ENCODE measurements around the gene F2RL1.
"Not testable (repeated sequence)": the region's sequence is repeated elsewhere in the genome, so short reads cannot be mapped to it uniquely, and the experiment has no call there.

Gene F2RL1

GRCh38 chr5:76808141-76808691 is 10.6 kb upstream of the F2RL1 start:
- DNase-seq, result no peak

- no peak for DNase-seq
Measured at GRCh38 chr5:76809141-76809540, 9.7 kb upstream of the F2RL1 start.

- no peak for DNase-seq
Measured at GRCh38 chr5:76810236-76810635, 8.6 kb upstream of the F2RL1 start.

- no peak for DNase-seq
Measured at GRCh38 chr5:76811214-76811613, 7.6 kb upstream of the F2RL1 start.

- not testable (repeated sequence) for DNase-seq
Measured at GRCh38 chr5:76812209-76812608, 6.6 kb upstream of the F2RL1 start.

- DNase-seq, result no peak
Measured at GRCh38 chr5:76813982-76814562, 4.8 kb upstream of the F2RL1 start.

- DNase-seq, result no peak
Measured at GRCh38 chr5:76816110-76816831, 2.6 kb upstream of the F2RL1 start.

- no peak for DNase-seq
Measured at GRCh38 chr5:76819851-76820525, 1.2 kb downstream of the F2RL1 start.

- DNase-seq, result no peak
Measured at GRCh38 chr5:76820526-76820890, 1.7 kb downstream of the F2RL1 start.

GRCh38 chr5:76821136-76821535 is 2.3 kb downstream of the F2RL1 start:
- no peak for DNase-seq

GRCh38 chr5:76822105-76822731 is 3.4 kb downstream of the F2RL1 start:
- not testable (repeated sequence) for DNase-seq

- not testable (repeated sequence) for DNase-seq
Measured at GRCh38 chr5:76826416-76826815, 7.6 kb downstream of the F2RL1 start.

- DNase-seq, result no peak
Measured at GRCh38 chr5:76831110-76831452, 12.3 kb downstream of the F2RL1 start.

- no peak for DNase-seq
Measured at GRCh38 chr5:76836181-76836580, 17.4 kb downstream of the F2RL1 start.

GRCh38 chr5:76836585-76836984 is 17.8 kb downstream of the F2RL1 start:
- DNase-seq, result no peak

GRCh38 chr5:76838481-76839261 is 19.8 kb downstream of the F2RL1 start:
- no peak for DNase-seq

GRCh38 chr5:76841361-76841760 is 22.5 kb downstream of the F2RL1 start:
- no peak for DNase-seq

GRCh38 chr5:76845890-76846289 is 27.1 kb downstream of the F2RL1 start:
- no peak for DNase-seq

GRCh38 chr5:76849419-76850291 is 30.8 kb downstream of the F2RL1 start, which contains the start of gene S100Z:
S100Z (plus strand) TSS chr5:76850014; CDS start chr5:76875360, 25,346 bp downstream.
- no peak for DNase-seq

GRCh38 chr5:76850543-76851145 is 31.8 kb downstream of the F2RL1 start:
- no peak for DNase-seq

GRCh38 chr5:76851728-76852369 is 33.0 kb downstream of the F2RL1 start:
- no peak for DNase-seq

Measured in GOT3 (cell line).